NK-92 (cell line): ENCODE data around the gene CCDC59.

Experiments used
- DNase-seq: peaks from one replicate; lab custom pipeline; 2025; ENCODE audit not compliant: unreplicated experiment; lab: John Stamatoyannopoulos, UW

CCDC59 gene

GRCh38 chr12:82319276-82319675 is 38.9 kb downstream of the CCDC59 start:
- no peak for DNase-seq

- no peak for DNase-seq
Observed at GRCh38 chr12:82314406-82314892, 43.7 kb downstream of the CCDC59 start.
